Ascending aorta (tissue), 2 donors: ENCODE data around the gene GABRB1. TPM values are rescaled to one million over a fixed set of nuclear protein-coding genes. Genes with fewer than 3 reads are reported as not detected.
"Not testable (repeated sequence)": the region's sequence is repeated elsewhere in the genome, so short reads cannot be mapped to it uniquely, and the experiment has no call there.

Experiments used
- DNase-seq, 2 donors: peaks; one replicate each; pipeline ENCODE4 v3.0.0-alpha.2; 2019; ENCODE audit warnings: low spot score in 2 of 2
- H3K27ac ChIP-seq, 2 donors: fragments of 200-600 bp; sonication (generic); one replicate each; pipeline ENCODE4 v1.5.1; 2016 to 2017; ENCODE audit warnings: mild to moderate bottlenecking in 1 of 2
- H3K27me3 ChIP-seq: fragments of 200-600 bp; sonication (generic); one replicate; pipeline ENCODE4 v1.5.1; 2017
- H3K36me3 ChIP-seq, 2 donors: fragments of 200-600 bp; sonication (generic); one replicate each; pipeline ENCODE4 v1.5.1; 2016
- H3K4me1 ChIP-seq, 2 donors: fragments of 200-600 bp; sonication (generic); one replicate each; pipeline ENCODE4 v1.5.1; 2016 to 2017; ENCODE audit warnings: mild to moderate bottlenecking in 1 of 2
- H3K4me3 ChIP-seq, 2 donors: fragments of 200-600 bp; sonication (generic); one replicate each; pipeline ENCODE4 v1.5.1; 2016 to 2017; ENCODE audit warnings: mild to moderate bottlenecking in 1 of 2
- H3K9me3 ChIP-seq, 2 donors: fragments of 200-600 bp; sonication (generic); one replicate each; pipeline ENCODE4 v1.5.1; 2016
- CTCF ChIP-seq, 3 experiments: fragments of 200-600 bp in 2 of 3; fragments of 450-650 bp in 1 of 3; sonication (generic) in 2 of 3; IDR thresholded peaks; one replicate each; pipeline ENCODE4 v1.5.1; 2016 to 2019; ENCODE audit warnings: antibody characterized with exemption in 3 of 3, mild to moderate bottlenecking in 1 of 3, moderate library complexity in 1 of 3
- intact Hi-C: fragments of 100-400 bp; cut with DNase I; formaldehyde crosslinking; loops from one replicate; pipeline ENCODE4 v1.15.1; 2023
- total RNA-seq: library from RNA; depleted of rRNA; stranded (reverse); fragments of >200 nt; gene quantifications from one replicate; pipeline ENCODE4 v1.1.0, GENCODE V29; 2016

GABRB1 gene
- total RNA-seq, 1 donor from 2014 or later: 0.53 TPM

- H3K4me1 ChIP-seq: no peaks in the 10 kb centered on the region
- H3K9me3 ChIP-seq: no peaks in the 10 kb centered on the region
- H3K27me3 ChIP-seq: no peaks in the 10 kb centered on the region
- H3K36me3 ChIP-seq: no peaks in the 10 kb centered on the region
- intact Hi-C loops: no loop called here
- TF ChIP-seq CTCF (IDR thresholded peaks at IDR 0.05): no peak
- no peak for DNase-seq
- no peak overlapping the region for H3K4me3 ChIP-seq
- H3K27ac ChIP-seq: no peak overlapping the region
Observed at GRCh38 chr4:47373174-47373573, 341.8 kb downstream of the GABRB1 start.

- H3K4me3 ChIP-seq: no peak overlapping the region
- H3K4me1 ChIP-seq: no peaks in the 10 kb centered on the region
- H3K36me3 ChIP-seq: no peaks in the 10 kb centered on the region
- H3K27ac ChIP-seq: no peak overlapping the region
- TF ChIP-seq CTCF (IDR thresholded peaks at IDR 0.05): no peak
- no peaks in the 10 kb centered on the region for H3K27me3 ChIP-seq
- intact Hi-C loops: no loop called here
- DNase-seq: no peak
- H3K9me3 ChIP-seq: no peaks in the 10 kb centered on the region
Observed at GRCh38 chr4:47373709-47374108, 342.3 kb downstream of the GABRB1 start.

- Histone ChIP-seq H3K27me3 (no peaks in the 10 kb centered on the region), H3K4me3 (no peak overlapping the region), H3K27ac (no peak overlapping the region), H3K9me3 (no peaks in the 10 kb centered on the region), H3K36me3 (no peaks in the 10 kb centered on the region), H3K4me1 (no peaks in the 10 kb centered on the region)
- intact Hi-C loops: no loop called here
- no peak for DNase-seq
- TF ChIP-seq CTCF (IDR thresholded peaks at IDR 0.05): no peak
Observed at GRCh38 chr4:47374477-47374876, 343.1 kb downstream of the GABRB1 start.

- H3K4me3 ChIP-seq, DNase-seq, H3K4me1 ChIP-seq, intact Hi-C loops, H3K27me3 ChIP-seq, H3K36me3 ChIP-seq, H3K9me3 ChIP-seq, H3K27ac ChIP-seq: not testable (repeated sequence)
Observed at GRCh38 chr4:47378021-47378530, 346.7 kb downstream of the GABRB1 start.

GRCh38 chr4:47381172-47381571, 349.8 kb downstream of the GABRB1 start:
- H3K9me3 ChIP-seq: no peaks in the 10 kb centered on the region
- H3K36me3 ChIP-seq: no peaks in the 10 kb centered on the region
- intact Hi-C loops: loop anchor here (5.0 kb wide), 1 partner anchor 539 kb away; no protein-coding TSS in a partner anchor
- H3K4me1 ChIP-seq: no peaks in the 10 kb centered on the region
- H3K27me3 ChIP-seq: no peaks in the 10 kb centered on the region
- TF ChIP-seq CTCF (IDR thresholded peaks at IDR 0.05): no peak
- H3K27ac ChIP-seq: no peak overlapping the region
- H3K4me3 ChIP-seq: no peak overlapping the region
- no peak for DNase-seq

GRCh38 chr4:47382846-47383360, 351.5 kb downstream of the GABRB1 start:
- Histone ChIP-seq H3K4me3 (no peak overlapping the region), H3K27me3 (no peaks in the 10 kb centered on the region), H3K36me3 (no peaks in the 10 kb centered on the region), H3K4me1 (no peaks in the 10 kb centered on the region), H3K27ac (no peak overlapping the region), H3K9me3 (no peaks in the 10 kb centered on the region)
- no peak for DNase-seq
- no peak for TF ChIP-seq CTCF (IDR thresholded peaks at IDR 0.05)
- intact Hi-C loops: loop anchor here (5.0 kb wide), 1 partner anchor 541 kb away; no protein-coding TSS in a partner anchor
